DMS53 treated with DMSO at 0.1 percent for 48 hours (cell line): ENCODE measurements around the gene MICAL2.

ENCODE experiments used
- DNase-seq: peaks from one replicate; lab custom pipeline; 2025; ENCODE audit not compliant: unreplicated experiment; lab: John Stamatoyannopoulos, UW

Gene MICAL2

GRCh38 chr11:12264361-12264760 is 154.0 kb downstream of the MICAL2 start:
- DNase-seq, result no peak

- no peak for DNase-seq
Observed at GRCh38 chr11:12266132-12266531, 155.7 kb downstream of the MICAL2 start.

- no peak for DNase-seq
Observed at GRCh38 chr11:12266943-12267342, 156.6 kb downstream of the MICAL2 start.

- no peak for DNase-seq
Observed at GRCh38 chr11:12267921-12268320, 157.5 kb downstream of the MICAL2 start.

GRCh38 chr11:12269104-12269441 is 158.7 kb downstream of the MICAL2 start:
- no peak for DNase-seq

GRCh38 chr11:12269446-12270214 is 159.2 kb downstream of the MICAL2 start:
- no peak for DNase-seq

- no peak for DNase-seq
Observed at GRCh38 chr11:12270215-12270797, 159.9 kb downstream of the MICAL2 start.

- no peak for DNase-seq
Observed at GRCh38 chr11:12270817-12271216, 160.4 kb downstream of the MICAL2 start.

GRCh38 chr11:12271241-12271640 is 160.9 kb downstream of the MICAL2 start:
- peak; percentile 67 for DNase-seq

- DNase-seq, result no peak
Observed at GRCh38 chr11:12271826-12272366, 161.5 kb downstream of the MICAL2 start.

GRCh38 chr11:12272821-12273617 is 162.6 kb downstream of the MICAL2 start:
- DNase-seq, result no peak

GRCh38 chr11:12273618-12273995 is 163.2 kb downstream of the MICAL2 start:
- no peak for DNase-seq

- no peak for DNase-seq
Observed at GRCh38 chr11:12274056-12274455, 163.7 kb downstream of the MICAL2 start.

- no peak for DNase-seq
Observed at GRCh38 chr11:12274558-12275197, 164.3 kb downstream of the MICAL2 start.

- DNase-seq, result peak; percentile 34
Observed at GRCh38 chr11:12275818-12276217, 165.4 kb downstream of the MICAL2 start.

GRCh38 chr11:12276356-12276755 is 166.0 kb downstream of the MICAL2 start:
- DNase-seq, result peak; percentile 95

GRCh38 chr11:12276831-12277475 is 166.6 kb downstream of the MICAL2 start:
- no peak for DNase-seq

GRCh38 chr11:12278766-12279671 is 168.6 kb downstream of the MICAL2 start:
- peak; percentile 86 for DNase-seq

- no peak for DNase-seq
Observed at GRCh38 chr11:12279672-12280108, 169.3 kb downstream of the MICAL2 start.
